GM12874 (cell line): ENCODE results near the gene FAM200B.

Experiments used
- TF ChIP-seq, protein P1 (sequence below): IDR thresholded peaks from 2 replicates; pipeline ENCODE4 v1.5.1; 2011; ENCODE audit warnings: low read depth, mild to moderate bottlenecking, control low read depth, low read length, moderate library complexity; ENCODE audit not compliant: insufficient read depth

Gene FAM200B

DNA sequence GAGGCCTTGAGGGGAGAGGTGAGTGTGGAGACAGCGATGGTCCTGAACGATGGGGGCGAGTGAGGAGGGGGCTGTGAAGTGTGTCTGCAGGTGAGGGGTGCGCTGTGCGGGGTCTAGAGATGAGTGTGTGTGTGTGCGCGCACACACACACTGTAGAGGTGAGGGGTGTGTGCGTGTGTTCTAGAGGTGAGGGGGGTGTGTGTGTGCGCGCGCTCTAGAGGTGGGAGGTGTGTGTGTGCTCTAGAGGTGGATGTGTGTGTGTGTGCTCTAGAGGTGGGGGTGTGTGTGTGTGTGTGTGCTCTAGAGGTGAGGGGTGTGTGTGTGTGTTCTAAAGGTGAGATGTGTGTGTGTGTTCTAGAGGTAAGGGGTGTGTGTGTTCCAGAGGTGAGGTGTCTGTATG lies 21.8 kb downstream of the FAM200B start:
- TF ChIP-seq, protein P1, sequence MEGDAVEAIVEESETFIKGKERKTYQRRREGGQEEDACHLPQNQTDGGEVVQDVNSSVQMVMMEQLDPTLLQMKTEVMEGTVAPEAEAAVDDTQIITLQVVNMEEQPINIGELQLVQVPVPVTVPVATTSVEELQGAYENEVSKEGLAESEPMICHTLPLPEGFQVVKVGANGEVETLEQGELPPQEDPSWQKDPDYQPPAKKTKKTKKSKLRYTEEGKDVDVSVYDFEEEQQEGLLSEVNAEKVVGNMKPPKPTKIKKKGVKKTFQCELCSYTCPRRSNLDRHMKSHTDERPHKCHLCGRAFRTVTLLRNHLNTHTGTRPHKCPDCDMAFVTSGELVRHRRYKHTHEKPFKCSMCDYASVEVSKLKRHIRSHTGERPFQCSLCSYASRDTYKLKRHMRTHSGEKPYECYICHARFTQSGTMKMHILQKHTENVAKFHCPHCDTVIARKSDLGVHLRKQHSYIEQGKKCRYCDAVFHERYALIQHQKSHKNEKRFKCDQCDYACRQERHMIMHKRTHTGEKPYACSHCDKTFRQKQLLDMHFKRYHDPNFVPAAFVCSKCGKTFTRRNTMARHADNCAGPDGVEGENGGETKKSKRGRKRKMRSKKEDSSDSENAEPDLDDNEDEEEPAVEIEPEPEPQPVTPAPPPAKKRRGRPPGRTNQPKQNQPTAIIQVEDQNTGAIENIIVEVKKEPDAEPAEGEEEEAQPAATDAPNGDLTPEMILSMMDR: no peak

DNA sequence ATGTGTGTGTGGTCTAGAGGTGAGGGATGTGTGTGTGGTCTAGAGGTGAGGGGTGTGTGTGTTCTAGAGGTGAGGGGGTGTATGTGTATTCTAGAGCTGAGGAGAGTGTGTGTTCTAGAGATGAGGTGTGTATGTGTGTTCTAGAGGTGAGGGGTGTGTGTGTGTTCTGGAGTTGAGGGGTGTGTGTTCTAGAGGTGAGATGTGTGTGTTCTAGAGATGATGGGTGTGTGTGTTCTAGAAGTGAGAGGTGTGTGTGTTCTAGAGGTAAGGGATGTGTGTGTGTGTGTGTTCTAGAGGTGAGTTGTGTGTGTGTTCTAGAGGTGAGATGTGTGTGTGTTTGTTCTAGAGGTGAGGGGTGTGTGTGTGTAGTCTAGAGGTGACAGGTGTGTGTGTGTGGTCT lies 22.5 kb downstream of the FAM200B start:
- TF ChIP-seq, protein P1: no peak

DNA sequence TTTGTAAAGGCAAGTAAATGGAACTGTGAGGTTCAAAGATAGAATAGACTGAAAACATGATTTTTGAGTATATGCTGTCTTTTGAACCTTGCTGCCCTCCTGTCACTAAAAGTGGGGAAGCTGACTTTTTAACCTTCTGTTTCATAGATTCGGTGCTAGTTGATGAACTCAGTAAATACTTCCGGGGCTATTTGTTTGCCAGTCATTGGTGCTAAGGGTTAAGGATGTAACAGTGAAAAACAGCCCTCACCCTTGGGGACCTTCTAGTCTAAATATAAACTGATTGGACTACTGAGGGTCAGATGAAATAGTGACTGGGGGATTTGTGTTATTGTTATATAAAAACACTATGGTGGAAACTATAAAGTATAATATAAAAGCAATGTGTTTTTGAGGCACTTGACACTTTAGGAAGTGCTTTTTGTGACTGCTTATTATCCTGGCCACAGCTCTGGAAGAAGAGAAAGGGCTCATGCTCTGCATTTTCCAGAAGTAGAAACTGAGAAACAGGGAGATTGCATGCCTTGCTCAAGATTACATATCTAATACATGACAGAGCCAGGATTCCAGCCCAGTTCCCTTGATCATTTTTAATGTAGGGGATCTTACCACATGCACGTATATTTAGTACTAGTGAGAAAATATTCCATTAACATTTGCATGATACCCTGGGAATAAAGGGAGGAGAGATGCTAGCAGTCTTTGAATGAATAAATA lies 25.2 kb downstream of the FAM200B start:
- TF ChIP-seq, protein P1: no peak

DNA sequence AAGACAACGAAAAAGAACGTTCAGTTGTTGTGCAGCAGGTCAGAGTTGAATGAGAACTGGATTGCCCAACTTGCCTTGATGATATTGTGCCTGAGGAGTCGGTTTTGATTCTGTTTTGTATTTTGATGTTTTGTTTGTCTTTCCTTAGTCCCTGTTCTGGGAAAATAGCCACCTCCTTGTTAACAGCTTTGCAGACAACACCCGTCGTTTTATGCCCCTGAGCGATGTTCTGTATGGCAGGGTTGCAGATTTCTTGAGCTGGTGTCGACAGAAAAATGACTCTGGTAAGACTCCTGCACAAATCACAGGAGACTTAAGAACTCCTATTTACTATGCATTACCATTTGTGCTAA lies 25.7 kb downstream of the FAM200B start:
- TF ChIP-seq, protein P1: no peak

DNA sequence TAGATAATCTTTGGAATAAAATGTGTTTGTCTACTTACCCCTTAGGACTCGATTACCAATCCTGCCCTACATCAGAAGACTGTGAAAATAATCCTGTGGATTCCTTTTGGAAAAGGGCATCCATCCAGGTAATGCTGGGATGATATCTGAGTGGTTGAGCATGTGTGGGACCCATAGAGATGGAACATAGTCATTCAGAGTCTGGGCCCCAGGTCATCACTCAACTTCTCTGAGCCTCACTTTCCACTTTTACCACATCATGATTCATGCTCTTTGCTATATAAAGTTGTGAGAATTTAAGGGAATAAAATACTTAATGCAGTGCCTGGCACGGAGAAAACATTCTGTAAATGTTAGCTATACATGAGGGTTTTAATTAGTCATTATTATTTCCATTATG lies 30.1 kb downstream of the FAM200B start:
- TF ChIP-seq, protein P1: no peak

DNA sequence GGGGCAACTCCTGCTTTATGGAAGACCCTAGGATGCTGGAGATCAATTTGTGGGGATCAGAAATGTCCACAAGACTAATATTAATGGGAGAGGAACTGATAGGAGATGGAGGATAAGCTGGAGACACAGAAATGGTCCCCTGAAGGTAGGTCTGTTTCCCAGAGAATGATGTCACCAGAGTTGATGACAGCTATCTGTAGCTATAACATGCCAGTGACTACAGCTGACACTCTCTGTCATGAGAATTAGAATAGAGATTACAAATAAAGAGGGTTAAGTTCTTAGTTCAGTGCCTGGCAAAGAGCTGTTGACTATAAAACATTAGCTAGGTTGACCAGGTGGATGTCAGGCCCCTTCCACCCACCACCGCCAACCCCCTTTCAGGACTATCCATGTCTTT lies 30.6 kb downstream of the FAM200B start:
- TF ChIP-seq, protein P1: no peak

DNA sequence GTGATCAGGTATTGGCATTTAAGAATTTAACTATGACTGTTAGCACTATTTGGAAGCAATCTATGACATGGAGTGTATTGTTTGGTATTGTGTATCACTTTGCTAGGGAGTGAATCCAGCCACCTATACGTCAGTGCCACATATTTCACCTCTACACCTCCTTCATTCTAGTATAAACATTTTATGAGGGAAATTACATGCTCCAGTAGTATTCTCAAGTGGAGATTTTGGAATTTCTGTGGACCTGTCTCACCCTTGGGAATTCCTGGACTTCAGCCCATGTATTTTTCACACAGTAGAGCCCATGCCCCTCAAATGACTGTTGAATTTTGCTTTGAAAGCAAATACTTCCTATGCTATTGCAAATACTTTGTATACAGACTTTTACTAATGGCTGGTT lies 32.5 kb downstream of the FAM200B start:
- TF ChIP-seq, protein P1: no peak
